Activated gamma-delta T cell treated with anti-CD3 and anti-CD28 coated beads, Interleukin-2, amount 50 U/mL, for 16 hours (primary cell): ENCODE measurements around the gene TBC1D2.

ENCODE experiments used
- DNase-seq: peaks from one replicate; pipeline ENCODE4 v3.0.0-alpha.2; 2020; ENCODE audit warnings: low read depth

Gene TBC1D2

DNA sequence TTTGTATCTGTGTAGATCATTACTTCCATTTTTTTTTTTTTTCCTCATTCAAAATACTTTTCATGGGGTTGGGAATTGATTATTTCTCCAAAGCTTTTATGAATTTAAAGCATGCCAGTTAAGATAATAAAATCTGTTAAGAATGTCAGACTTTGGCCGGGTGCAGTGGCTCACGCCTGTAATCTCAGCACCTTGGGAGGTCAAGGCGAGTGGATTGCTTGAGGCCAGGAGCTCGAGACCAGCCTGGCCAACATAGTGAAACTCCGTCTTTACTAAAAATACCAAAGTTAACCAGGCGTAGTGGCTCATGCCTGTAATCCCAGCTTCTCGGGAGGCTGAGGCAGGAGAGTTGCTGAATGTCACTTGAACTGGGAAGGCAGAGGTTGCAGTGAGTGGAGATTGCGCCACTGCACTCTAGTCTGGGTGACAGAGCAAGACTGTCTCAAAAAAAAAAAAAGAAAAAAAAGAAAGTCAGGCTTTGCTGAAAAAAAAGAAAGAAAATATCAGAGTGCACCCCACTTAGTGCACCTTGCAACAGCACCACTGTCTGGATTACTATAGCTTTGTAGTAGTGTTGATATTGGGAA lies 18.5 kb downstream of the TBC1D2 start:
- no peak for DNase-seq

DNA sequence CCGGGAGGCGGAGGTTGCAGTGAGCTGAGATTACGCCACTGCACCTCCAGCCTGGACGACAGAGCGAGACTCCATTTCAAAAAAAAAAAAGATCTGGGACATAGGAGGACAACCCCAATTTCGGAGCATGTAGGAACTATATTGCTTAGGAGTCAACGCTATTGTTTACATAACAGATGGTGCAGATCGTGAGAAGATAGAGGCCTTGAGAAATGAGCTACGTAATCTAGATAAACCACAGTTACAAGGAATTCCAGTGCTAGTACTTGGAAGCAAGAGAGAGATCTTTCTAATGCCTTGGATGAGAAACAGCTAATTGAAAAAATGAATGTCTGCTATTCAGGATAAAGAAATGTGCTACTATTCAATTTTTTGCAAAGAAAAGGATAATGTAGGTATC lies 20.3 kb downstream of the TBC1D2 start:
- no peak for DNase-seq

- no peak for DNase-seq
These were observed 21.1 kb downstream of the TBC1D2 start for GRCh38 chr9:98234245-98234825.

DNA sequence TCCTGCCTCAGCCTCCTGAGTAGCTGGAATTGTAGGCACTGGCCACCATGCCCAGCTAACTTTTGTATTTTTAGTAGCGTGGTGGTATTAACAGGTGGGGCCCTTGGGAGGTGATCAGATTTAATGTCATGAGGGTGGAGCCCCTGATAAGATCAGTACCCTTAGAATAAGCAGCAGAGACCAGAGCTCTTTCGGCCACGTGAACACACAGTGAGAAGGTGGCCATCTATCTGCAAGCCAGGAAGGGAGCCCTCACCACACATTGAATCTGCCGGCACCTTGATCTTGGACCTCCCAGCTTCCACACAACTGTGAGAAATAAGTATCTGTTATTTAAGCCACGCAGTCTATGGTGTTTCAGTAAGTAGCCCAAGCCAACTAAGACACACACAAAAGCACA lies 22.5 kb downstream of the TBC1D2 start:
- DNase-seq = no peak

DNA sequence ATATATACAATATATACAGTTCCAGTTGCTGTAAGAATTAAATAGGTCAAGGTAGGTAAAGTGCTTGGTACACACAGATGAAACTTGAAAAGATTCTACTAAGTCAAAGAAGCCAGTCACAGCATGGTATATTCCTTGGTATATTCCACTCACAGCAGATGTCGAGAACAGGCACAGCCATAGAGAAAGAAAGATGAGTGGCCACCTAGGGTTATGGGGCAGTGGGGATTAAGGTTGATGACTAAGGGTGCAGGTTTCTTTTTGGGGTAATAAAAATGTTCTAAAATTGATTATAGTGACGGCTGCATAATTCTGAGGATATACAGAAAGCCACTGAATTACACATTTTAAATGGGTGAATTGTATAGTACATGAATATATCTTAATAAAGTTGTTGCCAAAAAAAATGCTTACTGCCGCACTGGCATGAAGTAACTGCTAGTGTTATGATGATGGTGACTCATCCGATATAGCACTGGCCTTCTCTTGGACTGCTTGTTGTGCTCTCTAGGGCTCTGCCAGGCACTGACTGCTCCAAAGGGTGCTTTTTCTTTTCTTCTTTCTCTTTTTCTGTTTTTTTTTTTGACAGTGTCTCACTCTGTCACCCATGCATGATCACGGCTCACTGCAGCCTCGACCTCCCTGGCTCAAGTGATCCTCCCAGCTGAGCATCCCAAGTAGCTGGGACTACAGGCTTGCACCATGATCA lies 23.5 kb downstream of the TBC1D2 start:
- DNase-seq = no peak

- no peak for DNase-seq
These were observed 24.7 kb downstream of the TBC1D2 start for GRCh38 chr9:98230789-98231188.

GRCh38 chr9:98230304-98230703 lies 25.1 kb downstream of the TBC1D2 start:
- no peak for DNase-seq

- DNase-seq = no peak
These were observed 25.8 kb downstream of the TBC1D2 start for GRCh38 chr9:98229620-98230019.

DNA sequence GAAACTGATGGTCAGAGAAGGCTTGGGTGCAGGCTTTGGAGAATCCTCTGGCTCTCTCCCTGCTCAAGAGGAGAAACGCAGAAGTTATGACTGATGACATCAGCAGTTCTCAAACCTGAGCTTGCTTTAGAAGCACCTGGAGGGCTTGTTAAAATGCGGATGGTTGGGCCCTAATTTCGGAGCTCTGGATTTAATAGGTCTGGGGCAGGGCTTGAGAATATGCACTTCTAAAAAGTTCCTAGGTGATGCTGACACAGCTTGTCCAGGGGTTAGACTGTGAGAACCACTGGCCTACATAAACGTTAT lies 26.4 kb downstream of the TBC1D2 start:
- DNase-seq = no peak

GRCh38 chr9:98228392-98229089 lies 26.9 kb downstream of the TBC1D2 start:
- DNase-seq = no peak

DNA sequence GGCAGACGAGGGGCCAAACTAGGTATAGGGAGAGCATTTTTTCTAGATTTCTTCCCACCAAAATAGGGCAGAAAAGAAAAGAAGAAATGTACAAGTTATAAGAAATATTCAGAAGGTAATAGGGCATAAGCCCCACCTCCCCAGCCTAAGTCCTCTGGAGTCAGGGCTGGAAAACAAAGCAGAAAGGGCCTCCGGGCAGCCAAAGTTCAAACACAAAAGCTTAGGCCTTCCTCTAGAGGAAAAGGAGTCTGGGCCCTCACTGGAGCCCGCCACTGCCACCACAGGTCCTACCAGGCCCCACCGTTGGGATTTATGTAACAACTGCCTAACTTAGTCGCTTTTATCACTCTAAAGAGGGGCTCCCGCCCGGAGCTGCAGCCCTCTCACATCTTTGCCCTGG lies 27.6 kb downstream of the TBC1D2 start:
- DNase-seq = no peak

GRCh38 chr9:98226957-98227356 lies 28.5 kb downstream of the TBC1D2 start:
- DNase-seq = no peak

- DNase-seq = no peak
These were observed 28.9 kb downstream of the TBC1D2 start for GRCh38 chr9:98226516-98226915.

DNA sequence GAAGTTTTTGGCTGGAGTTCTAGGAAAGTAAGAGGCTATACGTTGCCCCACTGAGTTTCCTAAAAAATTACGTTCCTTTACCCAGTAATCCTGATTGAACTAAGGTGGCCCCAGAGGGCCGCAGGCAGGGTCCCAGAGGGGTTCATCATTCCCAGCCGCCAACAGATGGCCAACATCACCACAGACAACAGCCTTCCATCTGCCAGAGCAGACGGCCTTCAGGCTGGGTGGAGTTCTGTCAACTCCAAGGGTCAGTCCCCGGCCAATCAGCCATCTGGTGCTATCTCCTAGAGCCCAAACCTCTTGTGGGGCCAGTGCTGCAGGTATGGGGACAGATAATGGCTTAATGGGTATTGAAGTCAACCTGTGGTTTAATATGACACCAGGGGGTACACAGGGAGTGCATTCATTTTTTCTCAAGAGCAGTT lies 30.4 kb downstream of the TBC1D2 start:
- no peak for DNase-seq

- DNase-seq = no peak
These were observed 32.4 kb downstream of the TBC1D2 start for GRCh38 chr9:98222885-98223691.

DNA sequence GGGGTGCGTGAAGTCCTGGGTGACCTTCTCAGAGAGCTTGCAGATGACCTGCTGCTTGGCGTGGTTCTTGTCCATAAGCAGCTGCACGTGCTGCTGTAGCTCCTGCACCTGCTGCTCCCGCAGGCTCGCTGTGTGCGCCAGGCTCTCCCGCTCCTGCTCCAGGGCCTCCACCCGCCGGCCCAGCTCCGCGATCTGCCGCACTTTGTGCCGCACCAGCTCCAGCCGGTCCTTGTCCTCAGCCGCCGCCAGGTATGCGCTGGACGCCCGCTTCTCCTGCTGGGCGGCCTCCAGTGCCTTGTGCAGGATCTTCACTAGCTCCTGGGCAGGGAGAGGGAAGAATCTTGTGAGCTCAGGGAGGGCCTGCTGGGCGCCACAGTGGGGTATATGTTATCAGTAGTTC lies 34.5 kb downstream of the TBC1D2 start:
- DNase-seq = no peak

GRCh38 chr9:98219794-98220370 lies 35.6 kb downstream of the TBC1D2 start:
- DNase-seq = no peak

DNA sequence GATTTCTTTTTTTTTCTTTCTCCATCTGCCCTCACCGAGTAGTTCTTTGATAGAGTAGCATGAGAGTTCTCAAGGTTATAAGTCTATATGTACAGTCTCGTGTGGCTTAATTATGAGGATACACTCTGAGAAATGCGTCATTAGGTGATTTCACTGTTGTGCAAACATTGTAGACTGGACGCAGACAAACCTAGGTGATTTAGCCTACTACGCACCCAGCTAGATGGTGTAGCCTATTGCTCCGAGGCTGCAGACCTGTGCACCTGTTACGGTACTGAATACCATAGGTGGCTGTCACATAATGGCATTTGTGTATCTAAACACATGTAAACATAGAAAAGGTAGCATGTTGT lies 36.1 kb downstream of the TBC1D2 start:
- DNase-seq = no peak

- no peak for DNase-seq
These were observed 36.7 kb downstream of the TBC1D2 start for GRCh38 chr9:98218562-98219363.

GRCh38 chr9:98217255-98217654 lies 38.2 kb downstream of the TBC1D2 start:
- DNase-seq = no peak

- no peak for DNase-seq
These were observed 39.1 kb downstream of the TBC1D2 start for GRCh38 chr9:98216391-98216790.
